ENCODE results near the gene KRT34.
"Not testable (repeated sequence)": the region's sequence is repeated elsewhere in the genome, so short reads cannot be mapped to it uniquely, and the experiment has no call there.

The KRT34 gene

GRCh38 chr17:41360296-41360995 is 21.7 kb downstream of the KRT34 start:
- no peak for DNase-seq

- no peak for DNase-seq
Observed at GRCh38 chr17:41354536-41354935, 27.6 kb downstream of the KRT34 start.

- no peak for DNase-seq
Observed at GRCh38 chr17:41352597-41353366, 29.3 kb downstream of the KRT34 start.

GRCh38 chr17:41351177-41351576 is 30.9 kb downstream of the KRT34 start:
- DNase-seq = no peak

- DNase-seq = not testable (repeated sequence)
Observed at GRCh38 chr17:41350381-41350878, 31.7 kb downstream of the KRT34 start, which contains the start of gene KRT33A. TSS of gene KRT33A (minus strand) at chr17:41350828. CDS start at chr17:41350767, 61 bp downstream.

- DNase-seq = no peak
Observed at GRCh38 chr17:41347869-41348760, 34.0 kb downstream of the KRT34 start.

GRCh38 chr17:41346421-41346820 is 35.7 kb downstream of the KRT34 start:
- DNase-seq = not testable (repeated sequence)

- DNase-seq = no peak
Observed at GRCh38 chr17:41345992-41346391, 36.1 kb downstream of the KRT34 start.

- DNase-seq = no peak
Observed at GRCh38 chr17:41343029-41343428, 39.1 kb downstream of the KRT34 start.

GRCh38 chr17:41340934-41341861 is 40.9 kb downstream of the KRT34 start:
- peak; percentile 59 for DNase-seq

GRCh38 chr17:41340494-41340893 is 41.6 kb downstream of the KRT34 start:
- no peak for DNase-seq

GRCh38 chr17:41339571-41340172 is 42.4 kb downstream of the KRT34 start:
- no peak for DNase-seq

- peak; percentile 43 for DNase-seq
Observed at GRCh38 chr17:41338961-41339485, 43.1 kb downstream of the KRT34 start.

GRCh38 chr17:41335747-41336146 is 46.4 kb downstream of the KRT34 start:
- no peak for DNase-seq

- peak; percentile 26 for DNase-seq
Observed at GRCh38 chr17:41334385-41335305, 47.5 kb downstream of the KRT34 start.

- no peak for DNase-seq
Observed at GRCh38 chr17:41333836-41334235, 48.3 kb downstream of the KRT34 start.

GRCh38 chr17:41333098-41333497 is 49.0 kb downstream of the KRT34 start:
- no peak for DNase-seq

GRCh38 chr17:41332239-41332638 is 49.9 kb downstream of the KRT34 start:
- no peak for DNase-seq

- DNase-seq = no peak
Observed at GRCh38 chr17:41331606-41332005, 50.5 kb downstream of the KRT34 start.

All from activated gamma-delta T cell treated with Interleukin-2 at 50 U/mL for 16 hours (primary cell).